HG03457 (cell line): ENCODE results near the gene SCN1B.

ENCODE experiments used
- ATAC-seq: cut with Tn5 transposase; IDR thresholded peaks from one replicate; pipeline ENCODE4 v1.9.1; 2021; ENCODE audit warnings: moderate number of reproducible peaks; ENCODE audit not compliant: unreplicated experiment

Gene SCN1B

GRCh38 chr19:35070471-35070870 lies 40.2 kb downstream of the SCN1B start:
- no peak for ATAC-seq

DNA sequence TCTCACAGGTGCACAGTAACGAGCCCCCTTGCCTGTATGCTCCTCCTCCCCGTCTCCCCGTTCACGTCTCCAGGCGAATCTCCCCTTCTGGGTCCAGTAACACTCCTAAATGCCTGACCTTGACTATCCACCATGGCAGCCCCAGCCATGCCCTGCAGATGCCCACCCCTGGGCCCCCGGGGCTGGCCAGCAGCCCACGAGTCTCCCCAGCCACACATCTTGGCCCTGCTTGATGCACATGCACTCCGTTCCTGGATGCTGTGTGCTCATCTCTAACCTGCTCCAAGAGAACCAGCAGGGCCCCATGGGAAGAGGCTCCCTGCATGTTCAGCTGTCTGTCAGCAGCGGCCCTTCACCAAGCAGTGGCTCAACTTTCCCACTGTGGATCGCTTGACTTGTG lies 43.2 kb downstream of the SCN1B start:
- ATAC-seq, result no peak

- no peak for ATAC-seq
Measured at GRCh38 chr19:35073941-35074340, 43.7 kb downstream of the SCN1B start.

DNA sequence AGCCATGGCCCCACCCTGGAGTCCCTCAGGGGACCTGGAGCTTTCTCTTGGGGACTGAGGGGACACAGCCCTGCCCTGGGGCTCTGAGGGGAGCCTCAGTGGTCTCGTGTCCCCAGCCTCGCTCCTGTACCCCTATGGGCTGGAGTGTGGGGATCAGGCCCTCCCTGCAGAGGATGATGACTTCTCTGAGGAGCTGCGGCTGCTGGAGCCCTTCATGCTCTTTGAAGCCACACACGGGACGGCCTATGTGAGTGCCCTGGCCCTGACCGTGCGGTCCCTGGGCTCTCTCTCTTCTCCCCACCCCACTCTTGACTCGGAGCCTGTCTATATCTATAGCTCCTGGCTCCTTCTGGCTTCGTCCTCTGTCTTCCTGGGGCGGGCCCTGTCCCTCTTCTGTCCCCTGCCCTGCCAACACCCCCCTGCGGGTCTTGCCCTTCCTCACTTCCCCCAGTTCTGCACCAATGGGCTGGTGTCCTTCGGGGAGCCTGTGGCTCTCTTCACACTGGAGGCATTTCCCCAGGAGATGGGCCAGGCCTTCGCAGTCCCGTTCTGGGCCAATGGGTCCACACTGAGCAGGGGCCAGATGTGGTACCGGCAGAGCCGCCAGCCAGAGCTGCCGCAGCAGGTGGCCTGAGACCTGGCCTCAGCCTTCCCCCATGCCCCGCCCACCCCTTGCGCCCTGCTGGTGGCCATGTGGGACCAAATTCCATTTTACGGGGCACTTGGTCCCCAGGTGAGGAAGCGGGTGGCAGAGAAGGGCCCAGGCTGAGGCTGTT lies 44.3 kb downstream of the SCN1B start:
- no peak for ATAC-seq

DNA sequence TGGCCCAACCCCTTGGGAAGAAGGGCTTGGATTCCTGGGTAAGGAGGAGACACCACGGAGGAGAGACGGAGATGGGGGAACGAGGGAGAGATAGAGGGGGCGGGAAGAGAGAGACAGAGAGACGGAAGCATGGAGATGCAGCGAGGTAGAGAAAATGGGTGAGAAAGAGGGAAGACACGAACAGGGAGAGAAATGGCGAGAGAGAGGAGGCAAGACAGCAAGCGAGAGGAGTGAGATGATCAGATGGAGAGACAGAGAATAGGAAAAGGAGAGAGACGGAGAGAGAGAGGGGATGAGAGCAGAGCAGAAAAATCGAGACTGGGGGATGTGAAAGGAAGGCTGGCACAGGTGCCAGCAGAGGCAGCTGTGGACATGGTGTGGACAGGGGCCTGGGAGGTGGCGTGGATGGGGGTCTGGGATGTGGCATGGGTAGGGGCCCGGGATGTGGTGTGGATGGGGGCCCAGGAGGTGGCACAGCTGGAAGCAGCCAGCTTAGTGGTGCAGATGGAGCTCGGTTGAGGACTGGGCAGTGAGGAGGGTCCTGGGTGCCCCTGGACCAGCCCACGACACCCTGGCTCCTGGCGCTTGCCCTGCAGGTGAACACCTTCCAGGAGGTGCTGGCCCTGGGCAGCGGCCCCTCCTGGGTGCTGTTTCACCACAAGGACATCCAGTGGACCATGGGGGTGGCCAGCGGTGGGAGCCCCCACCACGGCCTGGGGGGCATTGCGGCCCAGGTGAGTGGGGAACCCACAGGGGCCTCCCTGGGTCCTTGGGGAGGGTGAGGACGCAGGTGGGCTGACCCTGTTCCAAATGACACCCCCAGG lies 45.1 kb downstream of the SCN1B start:
- ATAC-seq, result no peak

DNA sequence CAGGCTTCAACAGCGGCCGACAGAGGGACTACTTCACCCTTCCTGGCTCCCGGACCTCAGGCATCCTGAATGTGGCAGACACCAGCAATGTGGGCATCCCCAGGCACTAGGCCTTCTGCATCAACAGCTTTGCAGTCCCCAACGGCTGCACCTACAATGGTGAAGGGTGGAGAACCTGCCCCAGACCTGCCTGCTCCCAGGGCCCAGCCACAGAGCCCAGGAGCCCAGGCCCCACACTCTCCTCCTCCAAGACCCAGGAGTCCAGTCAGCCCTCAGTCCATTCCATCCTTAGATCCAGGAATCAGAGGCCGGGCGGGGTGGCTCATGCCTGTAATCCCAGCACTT lies 45.7 kb downstream of the SCN1B start:
- ATAC-seq, result no peak

GRCh38 chr19:35076657-35077056 lies 46.4 kb downstream of the SCN1B start:
- ATAC-seq, result no peak

DNA sequence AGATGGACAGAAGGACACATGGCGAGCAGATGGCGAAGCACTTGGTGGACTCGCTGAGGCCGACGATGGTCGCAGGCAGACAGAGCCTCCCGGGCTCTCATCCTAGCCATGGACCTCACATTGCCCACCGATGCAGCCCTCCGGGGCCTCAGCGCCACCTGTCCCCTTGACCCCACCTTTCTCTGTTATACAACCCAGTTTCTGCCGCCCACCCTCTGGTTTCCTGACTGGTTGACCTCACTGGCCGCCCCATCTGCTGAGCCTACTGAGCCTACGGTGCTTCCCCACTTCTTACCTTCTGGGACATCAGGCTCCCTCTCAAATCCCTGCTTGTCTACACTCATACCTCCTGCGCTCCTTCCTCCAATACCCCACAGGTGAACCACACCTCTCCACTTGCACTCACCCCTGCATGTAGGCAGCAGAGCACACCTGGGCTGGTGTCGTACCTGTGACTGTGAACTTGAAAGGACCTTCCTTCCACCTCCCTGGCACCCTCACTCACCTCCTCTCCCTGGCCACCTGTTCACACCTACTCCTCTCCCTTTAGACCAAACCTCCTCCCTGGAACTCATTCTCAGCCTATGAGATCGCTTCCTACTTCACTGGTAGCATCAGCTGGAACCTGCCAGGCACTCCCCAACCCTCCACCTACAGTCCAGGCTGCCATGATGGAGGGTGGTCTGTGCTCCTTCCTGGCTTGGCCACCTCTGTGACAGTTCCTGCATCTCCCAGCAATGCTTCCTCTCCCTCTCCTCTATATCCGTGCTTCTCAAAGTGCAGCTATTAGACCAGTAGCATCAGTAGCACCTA lies 47.3 kb downstream of the SCN1B start:
- no peak for ATAC-seq

- no peak for ATAC-seq
Measured at GRCh38 chr19:35079826-35080225, 49.6 kb downstream of the SCN1B start.

DNA sequence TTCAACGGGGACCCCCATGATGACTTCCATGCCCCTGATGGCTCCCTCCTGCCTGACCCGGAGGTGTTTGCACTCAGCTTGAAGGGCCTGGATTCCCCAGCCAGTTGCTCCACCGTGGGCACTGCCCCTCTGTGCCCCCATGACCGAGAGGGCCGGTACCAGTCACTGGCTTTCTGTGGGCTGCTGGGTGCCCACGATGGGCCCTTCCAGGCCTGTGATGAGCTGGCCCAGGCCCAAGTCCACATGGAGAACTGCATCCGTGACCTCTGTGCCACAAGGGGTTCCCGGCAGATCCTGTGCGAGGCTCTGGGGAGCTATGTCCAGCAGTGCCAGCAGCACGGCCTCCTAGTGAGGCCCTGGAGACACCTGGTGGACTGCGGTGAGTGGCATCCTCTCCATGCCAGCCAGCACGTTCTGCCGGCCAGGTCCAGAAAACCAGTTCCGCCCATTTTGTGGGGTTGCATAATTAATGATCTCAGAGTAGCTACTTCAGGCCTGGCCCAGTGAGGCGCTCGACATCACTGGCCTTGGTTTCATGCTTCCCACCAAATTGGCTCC lies 50.4 kb downstream of the SCN1B start:
- ATAC-seq, result no peak

DNA sequence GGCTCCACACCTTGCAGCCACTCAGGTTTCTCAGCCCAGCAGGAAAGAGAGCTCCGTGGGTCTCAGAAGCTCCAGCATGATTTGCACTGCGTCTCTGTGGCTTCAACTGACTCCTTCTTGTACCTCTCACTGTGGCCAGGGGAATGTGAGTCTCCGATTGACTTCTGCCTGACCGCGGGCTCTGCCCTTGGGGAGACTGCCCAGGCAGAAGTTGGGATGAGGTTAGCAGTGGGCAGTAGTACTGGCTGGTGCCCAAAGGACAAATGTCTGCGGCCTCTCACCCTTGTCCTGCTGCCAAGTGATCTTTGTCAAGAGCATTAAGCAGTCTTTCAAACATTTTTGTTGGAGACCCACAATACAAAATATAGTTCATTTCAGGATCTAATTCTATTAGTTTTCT lies 50.9 kb downstream of the SCN1B start:
- ATAC-seq, result no peak

DNA sequence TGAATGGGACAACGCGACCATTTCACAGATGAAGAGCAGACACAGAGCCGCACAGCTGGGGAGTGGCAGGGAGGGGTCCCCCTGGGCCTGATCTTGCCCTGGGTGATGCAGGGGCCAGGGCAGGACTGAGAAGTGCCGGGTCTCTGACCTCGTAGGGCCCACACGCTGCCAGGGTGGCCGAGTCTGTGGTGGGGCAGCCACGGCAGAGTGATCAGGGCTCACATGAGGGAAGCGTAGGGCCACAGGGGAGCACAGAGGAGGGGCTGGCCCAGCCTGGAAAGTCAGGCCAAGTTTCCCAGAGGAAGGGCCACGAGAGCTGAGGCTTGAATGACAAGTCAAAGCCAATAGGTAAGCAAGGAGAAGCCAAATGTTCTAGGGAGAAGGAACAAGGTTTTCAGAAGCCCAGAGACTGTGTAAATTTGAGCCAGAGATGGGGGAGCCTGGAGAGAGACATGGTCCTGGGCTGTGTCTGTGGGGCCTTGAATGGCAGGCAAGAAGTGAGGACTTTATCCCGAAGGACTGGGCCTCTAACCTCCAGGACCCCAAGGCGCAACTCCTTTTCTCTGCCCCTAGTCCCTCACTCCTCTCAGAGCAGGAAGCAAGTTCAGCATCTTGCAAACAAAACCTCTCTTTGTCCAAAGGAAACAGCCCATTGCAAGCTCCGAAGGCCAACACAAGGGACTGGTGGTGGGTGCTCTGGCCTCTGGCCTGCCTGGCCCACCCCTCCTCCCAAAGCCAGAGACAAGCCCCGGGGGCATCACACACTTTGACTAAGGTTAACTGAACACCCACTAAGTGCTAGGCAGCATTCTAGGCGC lies 53.6 kb downstream of the SCN1B start:
- ATAC-seq, result no peak

- no peak for ATAC-seq
Measured at GRCh38 chr19:35084509-35084762, 54.2 kb downstream of the SCN1B start.

GRCh38 chr19:35085947-35086346 lies 55.7 kb downstream of the SCN1B start:
- no peak for ATAC-seq

GRCh38 chr19:35086455-35086854 lies 56.2 kb downstream of the SCN1B start:
- ATAC-seq, result no peak

DNA sequence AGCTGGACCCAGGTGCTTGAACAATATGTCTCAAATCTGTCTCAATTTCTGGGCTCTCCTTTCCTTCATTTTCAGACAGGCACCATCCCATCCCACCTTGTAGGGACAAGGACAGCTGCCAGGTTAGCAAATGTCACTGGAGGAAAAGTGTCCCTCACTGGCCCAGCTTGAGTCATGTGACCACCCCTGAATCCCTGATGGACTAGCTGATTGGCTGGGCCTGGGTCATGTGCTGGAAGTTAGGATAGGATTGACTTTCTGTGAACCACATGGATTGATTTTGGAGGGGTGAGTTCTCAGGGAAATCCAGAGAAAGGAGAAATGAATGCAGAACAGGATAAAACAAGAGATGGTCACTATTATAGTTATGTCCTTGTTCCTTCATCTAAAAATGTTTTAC lies 57.1 kb downstream of the SCN1B start:
- ATAC-seq, result no peak

- ATAC-seq, result no peak
Measured at GRCh38 chr19:35088131-35088913, 58.1 kb downstream of the SCN1B start.

DNA sequence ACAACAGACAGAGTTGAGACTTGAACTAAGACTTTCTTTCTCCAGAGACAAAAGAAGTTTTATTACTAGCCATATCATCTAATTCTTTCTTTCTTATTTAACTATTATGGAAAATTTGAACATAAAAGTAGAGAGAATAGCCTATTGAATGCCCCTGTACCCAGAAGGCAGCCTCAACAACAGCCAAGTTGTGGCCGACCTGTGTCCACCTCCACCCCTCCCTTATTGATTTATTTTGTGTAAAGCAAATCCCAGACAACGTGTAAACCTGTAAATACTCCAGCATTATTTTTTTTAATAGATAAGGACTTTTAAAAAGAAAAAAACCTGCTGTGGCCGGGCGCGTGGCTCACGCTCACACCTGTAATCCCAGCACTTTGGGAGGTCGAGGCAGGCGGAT lies 59.3 kb downstream of the SCN1B start:
- ATAC-seq, result no peak
